Natural killer cell treated with Interleukin-12 subunit alpha and Interleukin-12 subunit beta and Interleukin-15 and Interleukin-18, amount 100 ng/mL, for 72 hours (primary cell): ENCODE results near the gene AP5Z1. TPM values are rescaled to one million over a fixed set of nuclear protein-coding genes. Genes with fewer than 3 reads are reported as not detected.

Source experiments
- ATAC-seq, 2 donors: fragments of 150-1000 bp; cut with Tn5 transposase in 1 of 2; sonication (Bioruptor Pico), chemical (Tn5 transposase) in 1 of 2; 2 replicates each; pipeline ENCODE4 v1.10.0; 2021
- DNase-seq: peaks from one replicate; pipeline ENCODE4 v3.0.0; 2022; ENCODE audit warnings: low spot score
- H3K27ac Mint-ChIP-seq, 2 donors: 1 replicate in 1 of 2; 2 replicates in 1 of 2; pipeline ENCODE4 v1.8.0; 2022; ENCODE audit warnings: mixed read lengths in 2 of 2, mild to moderate bottlenecking in 1 of 2, moderate library complexity in 1 of 2
- H3K27me3 Mint-ChIP-seq, 2 donors: 1 replicate in 1 of 2; 2 replicates in 1 of 2; pipeline ENCODE4 v1.8.0; 2022; ENCODE audit warnings: mixed read lengths in 2 of 2
- H3K36me3 Mint-ChIP-seq: one replicate; pipeline ENCODE4 v1.8.0; 2022; ENCODE audit warnings: mixed read lengths
- H3K4me1 Mint-ChIP-seq, 2 donors: 1 replicate in 1 of 2; 2 replicates in 1 of 2; pipeline ENCODE4 v1.8.0; 2022; ENCODE audit warnings: low read depth in 2 of 2, mixed read lengths in 2 of 2, mild to moderate bottlenecking in 1 of 2
- H3K4me3 Mint-ChIP-seq: one replicate; pipeline ENCODE4 v1.8.0; 2022; ENCODE audit warnings: mixed read lengths
- H3K9me3 Mint-ChIP-seq: 2 replicates; pipeline ENCODE4 v1.8.0; 2022; ENCODE audit warnings: mixed read lengths
- total RNA-seq, 2 donors: library from RNA; stranded (reverse); gene quantifications; one replicate each; pipeline ENCODE4 v1.2.3, GENCODE V29; 2022

AP5Z1 gene
- total RNA-seq, 2 donors from 2014 or later, result 87.3 to 99.4 TPM

DNA sequence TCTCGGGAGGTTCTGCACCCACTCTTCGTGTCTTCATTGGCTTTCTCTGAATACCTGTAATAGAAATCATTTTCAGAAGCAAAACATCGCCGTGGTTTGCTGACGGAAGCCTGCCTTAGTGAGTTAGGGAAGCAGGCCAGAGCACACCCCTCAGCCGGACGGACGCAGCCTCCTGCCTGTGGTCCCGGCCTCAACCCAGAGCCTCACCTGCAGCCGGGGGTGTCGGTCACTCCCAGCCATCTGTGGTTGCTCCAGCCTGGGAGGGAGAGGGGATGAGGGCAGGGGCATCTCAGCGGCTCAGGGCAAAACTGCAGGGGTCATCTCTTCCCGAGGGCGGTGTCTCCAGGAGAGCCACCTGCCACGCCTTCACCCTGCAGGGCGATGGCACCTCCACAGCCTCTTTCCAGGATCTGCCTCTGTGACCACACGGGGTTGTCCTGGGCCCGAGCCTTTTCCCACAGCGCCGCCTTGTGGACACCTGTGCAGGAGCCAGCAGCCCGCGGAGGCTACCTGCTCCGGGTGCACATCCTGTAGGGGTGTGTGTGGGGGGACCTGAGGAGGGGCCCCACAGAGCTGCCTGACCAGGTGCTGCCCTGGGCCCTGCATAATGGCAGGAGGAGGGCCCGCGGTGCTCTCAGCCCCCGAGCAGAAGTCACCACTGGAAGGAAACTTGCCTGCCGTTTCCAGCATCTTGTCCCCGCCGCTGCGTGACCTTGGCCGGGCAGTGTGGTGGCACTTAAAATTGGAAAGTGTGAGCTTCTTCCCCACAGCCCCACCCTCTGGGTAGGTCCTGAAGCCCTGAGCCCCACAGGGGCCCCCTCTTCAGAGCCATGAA, 21.6 kb upstream of the AP5Z1 start:
- no peaks in the 10 kb centered on the region for H3K27me3 Mint-ChIP-seq
- H3K36me3 Mint-ChIP-seq, result no peaks in the 10 kb centered on the region
- no peak overlapping the region for H3K27ac Mint-ChIP-seq
- DNase-seq (peak; percentile 78), ATAC-seq (peak; percentile 87 to 90)
- no peaks in the 10 kb centered on the region for H3K9me3 Mint-ChIP-seq
- peaks cover 4 to 12% of the 10 kb centered on the region in 2 donors for H3K4me1 Mint-ChIP-seq
- no peak overlapping the region for H3K4me3 Mint-ChIP-seq

DNA sequence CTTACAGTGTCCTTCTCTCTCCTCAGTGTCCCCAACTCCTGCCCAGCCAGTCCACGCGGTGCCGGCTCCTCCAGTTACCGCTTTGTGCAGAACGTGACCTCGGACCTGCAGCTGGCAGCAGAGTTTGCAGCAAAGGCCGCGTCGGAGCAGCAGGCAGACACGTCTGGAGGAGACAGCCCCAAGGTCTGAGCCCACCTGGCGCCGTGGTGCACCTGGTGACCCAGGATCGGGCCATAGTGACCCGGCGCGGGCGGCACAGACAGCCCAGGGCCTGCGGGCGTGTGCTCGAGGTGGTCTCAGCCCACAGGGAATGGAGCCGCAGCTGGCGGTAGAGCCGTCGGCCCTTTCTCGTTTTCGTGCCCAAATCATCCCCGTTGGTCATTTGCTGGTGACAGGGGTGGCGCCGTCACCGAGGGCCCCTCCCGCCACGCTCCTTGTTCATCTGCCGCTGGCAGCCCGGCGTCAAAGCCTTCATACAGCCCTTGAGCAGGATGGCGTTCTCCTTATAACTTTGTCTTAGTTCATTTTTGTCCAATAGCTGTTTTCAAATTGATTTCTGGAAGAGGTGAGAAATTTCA, 20.9 kb upstream of the AP5Z1 start:
- DNase-seq (no peak), ATAC-seq (no peak)
- Mint-ChIP-seq H3K4me3 (no peak overlapping the region), H3K27me3 (no peaks in the 10 kb centered on the region), H3K9me3 (no peaks in the 10 kb centered on the region), H3K4me1 (peaks cover 0 to 8% of the 10 kb centered on the region in 2 donors), H3K36me3 (no peaks in the 10 kb centered on the region), H3K27ac (no peak overlapping the region)

DNA sequence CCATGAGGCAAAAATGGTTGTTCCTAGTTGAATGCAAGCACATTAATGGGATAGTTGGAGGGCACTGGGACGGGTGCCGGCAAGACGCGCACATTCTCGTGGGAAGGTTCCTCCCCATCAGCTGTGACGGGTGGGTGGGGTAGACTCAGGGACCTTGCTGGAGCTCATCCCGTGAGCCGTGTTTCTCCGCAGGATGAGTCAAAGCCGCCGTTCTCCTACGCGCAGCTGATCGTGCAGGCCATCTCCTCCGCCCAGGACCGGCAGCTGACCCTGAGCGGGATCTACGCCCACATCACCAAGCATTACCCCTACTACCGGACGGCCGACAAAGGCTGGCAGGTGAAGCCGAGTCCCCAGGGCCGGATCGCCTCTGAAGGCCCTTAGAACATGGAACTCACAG, 20.4 kb upstream of the AP5Z1 start:
- no peaks in the 10 kb centered on the region for H3K36me3 Mint-ChIP-seq
- ATAC-seq (no peak), DNase-seq (no peak)
- H3K27ac Mint-ChIP-seq, result no peak overlapping the region
- peaks cover 0 to 8% of the 10 kb centered on the region in 2 donors for H3K4me1 Mint-ChIP-seq
- H3K27me3 Mint-ChIP-seq, result no peaks in the 10 kb centered on the region
- H3K4me3 Mint-ChIP-seq, result no peak overlapping the region
- H3K9me3 Mint-ChIP-seq, result no peaks in the 10 kb centered on the region

DNA sequence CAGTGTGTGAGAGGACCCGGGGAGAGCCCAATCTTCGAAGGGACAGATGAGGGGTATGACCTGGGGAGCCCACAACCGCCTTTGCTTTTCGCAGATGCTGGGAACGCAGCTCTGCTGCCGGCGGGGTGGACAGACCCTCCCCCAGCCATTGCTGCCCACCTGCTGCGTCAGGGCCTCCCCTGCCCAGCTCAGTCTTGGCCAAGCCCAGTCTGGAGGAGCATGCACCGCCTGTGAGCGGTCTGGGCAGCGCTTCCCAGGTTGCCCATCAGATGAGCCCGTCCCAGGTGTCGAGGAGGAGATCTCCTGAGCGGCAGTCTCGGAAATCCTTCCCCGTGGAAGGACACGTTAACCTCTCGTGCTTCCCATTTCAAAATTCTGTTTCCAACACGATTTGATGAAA, 17.3 kb upstream of the AP5Z1 start:
- H3K4me3 Mint-ChIP-seq, result no peak overlapping the region
- no peaks in the 10 kb centered on the region for H3K27me3 Mint-ChIP-seq
- no peak overlapping the region for H3K27ac Mint-ChIP-seq
- H3K36me3 Mint-ChIP-seq, result no peaks in the 10 kb centered on the region
- peaks cover 0 to 8% of the 10 kb centered on the region in 2 donors for H3K4me1 Mint-ChIP-seq
- no peaks in the 10 kb centered on the region for H3K9me3 Mint-ChIP-seq
- DNase-seq (no peak), ATAC-seq (no peak)

DNA sequence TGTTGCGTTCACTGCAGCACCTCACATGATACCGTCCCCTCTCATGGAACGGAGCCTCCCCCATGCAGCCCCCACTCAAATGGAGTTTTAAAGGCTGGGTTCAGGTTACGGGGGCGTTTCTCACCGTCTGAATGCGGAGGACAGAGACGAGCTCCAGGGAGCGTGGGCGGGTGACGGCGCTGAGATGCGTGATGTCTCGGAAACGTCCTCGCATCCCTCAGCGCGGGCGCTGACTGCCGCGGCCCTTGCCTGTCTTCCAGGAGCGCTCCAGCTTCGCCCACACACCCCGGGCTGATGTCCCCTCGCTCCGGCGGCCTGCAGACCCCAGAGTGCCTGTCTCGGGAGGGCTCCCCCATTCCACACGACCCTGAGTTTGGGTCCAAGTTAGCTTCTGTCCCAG, 16.6 kb upstream of the AP5Z1 start:
- H3K36me3 Mint-ChIP-seq, result no peaks in the 10 kb centered on the region

DNA sequence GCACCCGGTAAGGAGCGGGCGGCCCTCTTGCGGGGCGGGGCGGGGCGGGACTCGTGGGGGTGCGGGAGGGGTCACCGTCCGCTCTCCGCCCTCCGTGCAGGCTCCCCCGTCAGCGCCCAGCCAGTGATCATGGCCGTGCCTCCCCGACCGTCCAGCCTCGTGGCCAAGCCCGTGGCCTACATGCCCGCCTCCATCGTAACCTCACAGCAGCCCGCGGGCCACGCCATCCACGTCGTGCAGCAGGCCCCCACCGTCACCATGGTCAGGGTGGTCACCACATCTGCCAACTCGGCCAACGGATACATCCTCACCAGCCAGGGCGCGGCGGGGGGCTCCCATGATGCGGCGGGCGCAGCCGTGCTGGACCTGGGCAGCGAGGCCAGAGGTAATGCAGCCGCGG, 16.2 kb upstream of the AP5Z1 start:
- Mint-ChIP-seq H3K36me3 (no peaks in the 10 kb centered on the region), H3K9me3 (no peaks in the 10 kb centered on the region), H3K27me3 (no peaks in the 10 kb centered on the region), H3K27ac (no peak overlapping the region), H3K4me1 (no peaks in the 10 kb centered on the region), H3K4me3 (no peak overlapping the region)
- DNase-seq (no peak), ATAC-seq (peak in 1 of 2 donors; percentile 4)

More for the DNA sequence above, 16.6 kb upstream of the AP5Z1 start:
- peaks cover 0 to 1% of the 10 kb centered on the region in 2 donors for H3K4me1 Mint-ChIP-seq
- H3K27ac Mint-ChIP-seq, result no peak overlapping the region
- H3K4me3 Mint-ChIP-seq, result no peak overlapping the region
- no peaks in the 10 kb centered on the region for H3K27me3 Mint-ChIP-seq
- ATAC-seq (no peak), DNase-seq (no peak)
- no peaks in the 10 kb centered on the region for H3K9me3 Mint-ChIP-seq

DNA sequence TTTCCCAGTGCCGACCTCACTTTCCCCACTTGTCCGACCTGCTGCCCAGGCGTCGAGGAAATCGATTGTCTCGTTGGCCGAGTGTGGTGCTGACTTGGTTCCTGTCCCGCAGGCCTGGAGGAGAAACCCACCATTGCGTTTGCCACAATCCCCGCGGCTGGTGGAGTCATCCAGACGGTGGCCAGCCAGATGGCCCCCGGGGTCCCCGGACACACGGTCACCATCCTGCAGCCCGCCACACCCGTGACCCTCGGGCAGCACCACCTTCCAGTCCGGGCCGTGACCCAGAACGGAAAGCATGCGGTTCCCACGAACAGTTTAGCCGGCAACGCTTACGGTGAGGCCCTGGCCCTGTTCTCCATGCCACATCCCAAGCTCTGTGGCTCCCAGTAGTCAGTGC, 14.5 kb upstream of the AP5Z1 start:
- no peak overlapping the region for H3K27ac Mint-ChIP-seq
- DNase-seq (no peak), ATAC-seq (no peak)
- H3K36me3 Mint-ChIP-seq, result no peaks in the 10 kb centered on the region
- H3K27me3 Mint-ChIP-seq, result no peaks in the 10 kb centered on the region
- H3K4me3 Mint-ChIP-seq, result no peak overlapping the region
- H3K4me1 Mint-ChIP-seq, result no peaks in the 10 kb centered on the region
- no peaks in the 10 kb centered on the region for H3K9me3 Mint-ChIP-seq

DNA sequence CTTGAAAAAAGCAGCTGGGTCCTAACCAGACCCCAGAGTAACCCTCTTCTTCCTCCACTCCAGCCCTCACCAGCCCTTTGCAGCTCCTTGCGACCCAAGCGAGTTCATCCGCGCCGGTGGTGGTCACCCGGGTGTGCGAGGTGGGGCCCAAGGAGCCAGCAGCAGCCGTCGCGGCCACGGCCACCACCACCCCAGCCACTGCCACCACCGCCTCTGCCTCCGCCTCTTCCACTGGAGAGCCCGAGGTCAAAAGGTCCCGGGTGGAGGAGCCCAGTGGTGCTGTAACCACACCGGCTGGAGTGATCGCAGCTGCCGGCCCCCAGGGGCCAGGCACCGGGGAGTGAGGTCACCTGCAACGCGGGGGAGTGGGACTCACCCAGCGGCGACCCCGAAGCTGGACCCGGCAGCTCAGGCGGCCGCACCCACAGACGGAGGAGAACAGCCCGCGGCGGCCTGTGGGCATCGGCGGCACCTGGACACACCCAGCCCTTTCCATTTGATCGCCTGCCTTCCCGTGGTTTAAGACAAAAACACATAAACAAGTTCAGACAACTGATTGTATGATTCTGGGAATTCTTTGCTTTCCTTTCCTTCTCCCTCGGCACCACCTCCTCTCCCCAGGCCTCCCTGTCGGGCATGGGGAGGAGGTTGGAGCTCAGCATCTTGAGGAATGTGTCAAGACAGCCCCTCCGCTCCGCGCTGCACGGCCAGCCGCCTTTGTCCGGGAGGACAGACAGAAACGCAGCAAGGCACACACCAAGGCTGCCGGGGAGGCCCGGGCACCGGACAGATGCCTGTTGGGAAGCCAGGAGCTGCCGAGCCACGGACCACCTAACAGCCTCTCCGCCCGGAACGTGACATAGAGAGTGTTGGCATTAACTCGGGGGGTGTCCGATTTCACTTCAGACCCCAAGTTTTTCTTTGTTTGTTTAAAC, 13.0 kb upstream of the AP5Z1 start:
- H3K4me1 Mint-ChIP-seq, result no peaks in the 10 kb centered on the region
- ATAC-seq (no peak), DNase-seq (no peak)
- H3K36me3 Mint-ChIP-seq, result no peaks in the 10 kb centered on the region
- H3K27me3 Mint-ChIP-seq, result no peaks in the 10 kb centered on the region
- no peak overlapping the region for H3K4me3 Mint-ChIP-seq
- H3K27ac Mint-ChIP-seq, result peak overlapping the region in 1 of 2 donors; percentile 51
- H3K9me3 Mint-ChIP-seq, result no peaks in the 10 kb centered on the region

DNA sequence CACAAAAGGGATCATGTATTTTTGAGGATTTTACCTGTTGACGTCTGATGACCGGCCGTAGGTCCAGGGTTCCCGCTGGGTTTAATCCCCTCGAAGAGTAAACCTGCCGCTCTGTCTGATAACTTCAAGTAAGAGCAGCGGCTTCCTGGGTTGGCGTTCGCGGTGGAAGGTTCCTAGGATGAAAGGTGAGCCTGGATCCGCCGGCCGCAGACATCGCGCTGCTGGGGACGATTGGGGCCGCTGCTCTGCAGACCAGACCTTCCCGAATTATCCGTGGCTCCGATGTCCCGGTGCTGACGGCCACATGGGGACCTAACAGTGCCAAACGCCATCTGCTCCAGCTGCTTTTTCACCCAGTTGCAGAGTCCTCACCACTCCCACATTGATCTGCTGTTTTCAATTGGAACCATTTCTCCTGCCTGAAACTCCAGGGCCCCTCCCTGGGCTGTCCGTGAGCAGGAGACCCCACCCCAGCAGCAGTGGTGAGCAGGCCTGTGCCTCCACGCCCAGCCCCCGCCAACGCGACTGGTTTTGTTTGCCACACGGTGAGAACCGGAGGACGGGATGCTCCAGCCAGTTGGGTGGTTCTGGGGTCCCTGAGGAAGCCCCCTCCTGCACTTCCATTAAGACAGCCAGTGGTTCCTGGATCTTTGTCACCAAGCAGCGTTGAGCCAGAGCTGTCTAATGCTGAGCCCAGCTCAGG, 12.2 kb upstream of the AP5Z1 start:
- Mint-ChIP-seq H3K4me1 (no peaks in the 10 kb centered on the region), H3K27ac (no peak overlapping the region), H3K9me3 (no peaks in the 10 kb centered on the region), H3K36me3 (no peaks in the 10 kb centered on the region), H3K4me3 (no peak overlapping the region), H3K27me3 (no peaks in the 10 kb centered on the region)
- DNase-seq (no peak), ATAC-seq (no peak)

DNA sequence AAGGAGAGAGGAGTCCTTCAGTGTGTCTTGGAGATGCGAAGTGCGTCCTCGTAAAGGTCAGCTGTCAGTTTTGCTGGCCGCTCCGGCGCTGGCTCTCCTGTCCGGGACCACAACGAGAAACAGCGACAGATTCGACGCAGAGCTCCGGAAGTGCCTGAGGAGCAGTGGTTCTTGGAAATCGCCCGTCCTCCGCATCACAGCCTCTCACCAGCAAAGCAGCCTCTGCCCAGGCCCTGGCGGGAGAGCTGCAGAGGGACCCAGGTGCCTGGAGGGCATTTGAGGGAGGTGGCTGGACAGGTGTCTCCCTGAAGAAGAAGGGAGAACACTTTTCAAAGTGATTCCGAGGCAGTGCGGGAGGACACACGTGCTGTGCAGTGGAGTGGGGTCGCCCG, 11.6 kb upstream of the AP5Z1 start:
- no peak for DNase-seq
- Mint-ChIP-seq H3K4me3 (no peak overlapping the region), H3K27ac (no peak overlapping the region), H3K9me3 (no peaks in the 10 kb centered on the region), H3K27me3 (no peaks in the 10 kb centered on the region), H3K4me1 (no peaks in the 10 kb centered on the region), H3K36me3 (no peaks in the 10 kb centered on the region)
- ATAC-seq, result no peak

DNA sequence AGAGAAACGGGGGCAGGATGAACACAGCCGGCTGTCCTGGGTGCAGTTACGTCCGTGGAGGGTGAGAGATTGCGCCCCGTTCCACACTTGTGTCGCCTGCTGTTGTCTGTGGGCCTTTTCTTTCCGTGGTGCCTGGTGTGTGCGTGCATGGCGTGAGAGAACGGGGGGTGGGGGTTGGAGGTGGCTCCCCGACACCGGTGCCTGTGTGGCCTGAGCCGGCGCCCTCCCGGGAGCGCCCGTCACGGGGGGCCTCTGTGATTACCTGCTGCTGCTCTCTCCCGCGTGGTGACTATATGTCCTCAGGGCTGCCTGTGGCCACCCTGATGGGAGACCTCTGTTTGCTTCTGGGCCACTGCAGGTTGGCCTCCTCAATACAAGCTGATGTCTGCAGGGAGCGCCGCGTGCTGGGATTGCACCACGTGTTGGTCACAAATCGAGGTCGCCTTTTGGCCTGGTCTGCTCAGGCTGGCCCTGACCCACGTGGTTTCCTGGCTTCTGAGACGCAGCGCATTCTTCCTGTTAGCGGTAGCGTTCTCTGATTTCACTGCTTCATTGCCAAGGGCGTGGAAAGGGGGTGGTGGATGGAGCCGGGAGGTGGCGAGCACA, 10.9 kb upstream of the AP5Z1 start:
- Mint-ChIP-seq H3K27ac (peak overlapping the region; percentile 18 to 33), H3K36me3 (no peaks in the 10 kb centered on the region)

DNA sequence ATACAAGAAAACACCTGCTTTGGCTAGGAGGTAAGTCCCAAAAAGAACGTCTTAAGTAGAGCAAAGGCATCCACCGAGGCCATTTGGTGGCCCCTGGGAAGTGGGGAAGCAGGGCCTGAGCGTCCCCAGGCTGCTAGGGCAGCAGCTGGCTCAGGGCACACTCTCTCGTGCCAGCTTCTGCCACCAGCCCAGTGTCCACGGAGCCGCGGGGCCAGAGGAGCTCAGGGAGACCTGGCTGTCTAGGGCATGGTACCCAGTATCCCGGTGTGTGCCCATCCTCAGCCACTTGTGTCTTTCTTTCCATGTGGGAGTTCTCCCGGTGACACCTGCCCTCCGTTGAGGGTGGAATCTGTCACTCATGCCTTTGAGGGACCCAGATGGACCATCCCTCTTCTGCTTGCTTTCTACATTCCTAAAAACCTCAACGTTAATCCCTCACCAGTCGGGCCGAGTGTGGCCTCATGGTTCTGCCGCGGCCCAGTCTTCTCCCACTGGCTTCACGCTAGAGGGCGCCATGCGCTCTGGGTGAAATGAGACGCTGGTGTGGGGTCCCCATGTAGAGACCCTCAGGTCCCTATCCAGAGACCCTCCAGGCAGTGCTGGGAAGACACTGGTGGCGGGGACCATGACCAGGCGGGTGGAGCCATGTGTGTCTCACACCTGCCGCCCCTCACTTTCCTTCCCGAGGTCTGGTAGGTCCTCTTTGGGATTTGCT, 9.5 kb upstream of the AP5Z1 start:
- DNase-seq, result no peak
- ATAC-seq, result no peak
- Mint-ChIP-seq H3K9me3 (no peaks in the 10 kb centered on the region), H3K4me3 (no peak overlapping the region), H3K27me3 (no peaks in the 10 kb centered on the region), H3K4me1 (peaks cover 0 to 4% of the 10 kb centered on the region in 2 donors), H3K36me3 (no peaks in the 10 kb centered on the region), H3K27ac (no peak overlapping the region)

More for the DNA sequence above, 10.9 kb upstream of the AP5Z1 start:
- no peaks in the 10 kb centered on the region for H3K9me3 Mint-ChIP-seq
- H3K27me3 Mint-ChIP-seq, result no peaks in the 10 kb centered on the region
- ATAC-seq, result no peak
- DNase-seq, result no peak
- no peaks in the 10 kb centered on the region for H3K4me1 Mint-ChIP-seq
- no peak overlapping the region for H3K4me3 Mint-ChIP-seq
